ENCODE results near the gene MICAL3. TPM values are rescaled to one million over a fixed set of nuclear protein-coding genes. Genes with fewer than 3 reads are reported as not detected.

Gene MICAL3
- total RNA-seq, 4 donors from 2014 or later, result 15.8 to 45.4 (median 31.6) TPM

- TF ChIP-seq CTCF (IDR thresholded peaks at IDR 0.05; ENCODE audit: low read depth), result no peak
Observed at GRCh38 chr22:17818180-17818579, 206.2 kb downstream of the MICAL3 start.

GRCh38 chr22:17817511-17818065 is 206.8 kb downstream of the MICAL3 start:
- no peak for TF ChIP-seq CTCF (IDR thresholded peaks at IDR 0.05; ENCODE audit: low read depth)

GRCh38 chr22:17817079-17817478 is 207.3 kb downstream of the MICAL3 start:
- no peak for TF ChIP-seq CTCF (IDR thresholded peaks at IDR 0.05; ENCODE audit: low read depth)

- no peak for TF ChIP-seq CTCF (IDR thresholded peaks at IDR 0.05; ENCODE audit: low read depth)
Observed at GRCh38 chr22:17816649-17817048, 207.7 kb downstream of the MICAL3 start.

GRCh38 chr22:17815703-17816254 is 208.6 kb downstream of the MICAL3 start:
- no peak for TF ChIP-seq CTCF (IDR thresholded peaks at IDR 0.05; ENCODE audit: low read depth)

- TF ChIP-seq CTCF (IDR thresholded peaks at IDR 0.05; ENCODE audit: low read depth), result no peak
Observed at GRCh38 chr22:17814830-17815229, 209.5 kb downstream of the MICAL3 start.

GRCh38 chr22:17814084-17814483 is 210.3 kb downstream of the MICAL3 start:
- TF ChIP-seq CTCF (IDR thresholded peaks at IDR 0.05; ENCODE audit: low read depth), result no peak

Data from subcutaneous adipose tissue (tissue), 4 donors.